Measurements from ENCODE around the gene IRF7. TPM values are rescaled to one million over a fixed set of nuclear protein-coding genes. Genes with fewer than 3 reads are reported as not detected.

The IRF7 gene
- total and polyA plus RNA-seq, 9 of the 15 experiments (the other 6 are each of a cell fraction or from before 2014, with no cell fraction given), result 0.27 to 7.6 (median 1.8) TPM

- TF ChIP-seq, protein P1, sequence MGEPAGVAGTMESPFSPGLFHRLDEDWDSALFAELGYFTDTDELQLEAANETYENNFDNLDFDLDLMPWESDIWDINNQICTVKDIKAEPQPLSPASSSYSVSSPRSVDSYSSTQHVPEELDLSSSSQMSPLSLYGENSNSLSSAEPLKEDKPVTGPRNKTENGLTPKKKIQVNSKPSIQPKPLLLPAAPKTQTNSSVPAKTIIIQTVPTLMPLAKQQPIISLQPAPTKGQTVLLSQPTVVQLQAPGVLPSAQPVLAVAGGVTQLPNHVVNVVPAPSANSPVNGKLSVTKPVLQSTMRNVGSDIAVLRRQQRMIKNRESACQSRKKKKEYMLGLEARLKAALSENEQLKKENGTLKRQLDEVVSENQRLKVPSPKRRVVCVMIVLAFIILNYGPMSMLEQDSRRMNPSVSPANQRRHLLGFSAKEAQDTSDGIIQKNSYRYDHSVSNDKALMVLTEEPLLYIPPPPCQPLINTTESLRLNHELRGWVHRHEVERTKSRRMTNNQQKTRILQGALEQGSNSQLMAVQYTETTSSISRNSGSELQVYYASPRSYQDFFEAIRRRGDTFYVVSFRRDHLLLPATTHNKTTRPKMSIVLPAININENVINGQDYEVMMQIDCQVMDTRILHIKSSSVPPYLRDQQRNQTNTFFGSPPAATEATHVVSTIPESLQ (CRISPR knock-in tag; IDR thresholded peaks at IDR 0.05), result no peak
- TF ChIP-seq ASH1L (IDR thresholded peaks at IDR 0.05; ENCODE audit: borderline replicate concordance, low read depth, partially characterized antibody), result no peak
- TF ChIP-seq, protein P2, sequence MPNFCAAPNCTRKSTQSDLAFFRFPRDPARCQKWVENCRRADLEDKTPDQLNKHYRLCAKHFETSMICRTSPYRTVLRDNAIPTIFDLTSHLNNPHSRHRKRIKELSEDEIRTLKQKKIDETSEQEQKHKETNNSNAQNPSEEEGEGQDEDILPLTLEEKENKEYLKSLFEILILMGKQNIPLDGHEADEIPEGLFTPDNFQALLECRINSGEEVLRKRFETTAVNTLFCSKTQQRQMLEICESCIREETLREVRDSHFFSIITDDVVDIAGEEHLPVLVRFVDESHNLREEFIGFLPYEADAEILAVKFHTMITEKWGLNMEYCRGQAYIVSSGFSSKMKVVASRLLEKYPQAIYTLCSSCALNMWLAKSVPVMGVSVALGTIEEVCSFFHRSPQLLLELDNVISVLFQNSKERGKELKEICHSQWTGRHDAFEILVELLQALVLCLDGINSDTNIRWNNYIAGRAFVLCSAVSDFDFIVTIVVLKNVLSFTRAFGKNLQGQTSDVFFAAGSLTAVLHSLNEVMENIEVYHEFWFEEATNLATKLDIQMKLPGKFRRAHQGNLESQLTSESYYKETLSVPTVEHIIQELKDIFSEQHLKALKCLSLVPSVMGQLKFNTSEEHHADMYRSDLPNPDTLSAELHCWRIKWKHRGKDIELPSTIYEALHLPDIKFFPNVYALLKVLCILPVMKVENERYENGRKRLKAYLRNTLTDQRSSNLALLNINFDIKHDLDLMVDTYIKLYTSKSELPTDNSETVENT (CRISPR knock-in tag; IDR thresholded peaks at IDR 0.05), result peak; percentile 24; the same call in 1 of the 2 replicates
- TF ChIP-seq, protein P3, sequence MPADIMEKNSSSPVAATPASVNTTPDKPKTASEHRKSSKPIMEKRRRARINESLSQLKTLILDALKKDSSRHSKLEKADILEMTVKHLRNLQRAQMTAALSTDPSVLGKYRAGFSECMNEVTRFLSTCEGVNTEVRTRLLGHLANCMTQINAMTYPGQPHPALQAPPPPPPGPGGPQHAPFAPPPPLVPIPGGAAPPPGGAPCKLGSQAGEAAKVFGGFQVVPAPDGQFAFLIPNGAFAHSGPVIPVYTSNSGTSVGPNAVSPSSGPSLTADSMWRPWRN (IDR thresholded peaks at IDR 0.05; ENCODE audit: low read depth), result no peak
- no peak for TF ChIP-seq RBM17 (IDR thresholded peaks at IDR 0.05; ENCODE audit: borderline replicate concordance, low read depth, low read length)
- TF ChIP-seq THAP7 (CRISPR knock-in tag; IDR thresholded peaks at IDR 0.05), result 0 out of 2 replicates have a peak, but pooled peaks have one; percentile 9
- TF ChIP-seq PHB2 (IDR thresholded peaks at IDR 0.05; ENCODE audit: low read depth), result no peak
- peak; percentile 91 for TF ChIP-seq JUND (IDR thresholded peaks at IDR 0.05; ENCODE audit: borderline replicate concordance, low read depth, low read length)
- TF ChIP-seq JUND (tag; IDR thresholded peaks at IDR 0.05; ENCODE audit: borderline replicate concordance, low read depth, low read length), result no peak
- TF ChIP-seq SP1 (CRISPR knock-in tag; IDR thresholded peaks at IDR 0.05), result peak; percentile 34; the same call in 1 of the 2 replicates
- peak; percentile 96 for TF ChIP-seq CTBP1 (IDR thresholded peaks at IDR 0.05; ENCODE audit: borderline replicate concordance)
- no peak for TF ChIP-seq ARHGAP35 (IDR thresholded peaks at IDR 0.05; ENCODE audit: partially characterized antibody)
- peak in 1 of 2 experiments; percentile 20; a peak in 1 of 4 replicates for TF ChIP-seq SIX5 (IDR thresholded peaks at IDR 0.05; ENCODE audit: borderline replicate concordance in 1 of 2, insufficient read depth in 1 of 2, low read depth in 1 of 2, low read length in 2 of 2)
These were observed 47.2 kb downstream of the IRF7 start (continued) for GRCh38 chr11:568306-569157.
